CD8-positive, alpha-beta memory T cell (primary cell): ENCODE measurements around the gene SLC36A1. TPM values are rescaled to one million over a fixed set of nuclear protein-coding genes. Genes with fewer than 3 reads are reported as not detected.

Experiments
- CTCF ChIA-PET: fragments of 350-600 bp; sonication (Branson Sonifier 250); formaldehyde crosslinking; loops from one replicate; lab custom pipeline; 2021; ENCODE audit warnings: antibody characterized with exemption; lab: Charles Lee
- POLR2A ChIA-PET: fragments of 350-600 bp; sonication (Branson Sonifier 250); formaldehyde crosslinking; loops from one replicate; lab custom pipeline; 2021; ENCODE audit warnings: antibody characterized with exemption; lab: Charles Lee
- DNase-seq, 5 donors: peaks; one replicate each; pipeline versions ENCODE4 v3.0.0 to v3.0.0-alpha.2; 2020 to 2022; ENCODE audit warnings: mixed read lengths in 1 of 5
- H3K27ac ChIP-seq: one replicate; pipeline ENCODE4 v1.7.0; 2013; ENCODE audit warnings: low read depth, mild to moderate bottlenecking, low read length, moderate library complexity
- H3K27me3 ChIP-seq: 2 replicates; pipeline ENCODE4 v1.7.0; 2013; ENCODE audit warnings: low read length, mild to moderate bottlenecking; ENCODE audit not compliant: insufficient read depth, poor library complexity, severe bottlenecking
- H3K36me3 ChIP-seq: 2 replicates; pipeline ENCODE4 v1.7.0; 2013; ENCODE audit warnings: mild to moderate bottlenecking, low read length, moderate library complexity; ENCODE audit not compliant: insufficient read depth
- H3K4me1 ChIP-seq: 2 replicates; pipeline ENCODE4 v1.7.0; 2013; ENCODE audit warnings: mild to moderate bottlenecking, low read length, moderate library complexity; ENCODE audit not compliant: insufficient read depth
- H3K4me3 ChIP-seq: 2 replicates; pipeline ENCODE4 v1.7.0; 2013; ENCODE audit warnings: mild to moderate bottlenecking, low read length
- H3K9me3 ChIP-seq: 2 replicates; pipeline ENCODE4 v1.7.0; 2013; ENCODE audit warnings: mild to moderate bottlenecking, low read length
- H3K27ac Mint-ChIP-seq, 8 donors: one replicate each; pipeline ENCODE4 v1.8.0; 2020 to 2021; ENCODE audit warnings: mixed read lengths in 8 of 8, mild to moderate bottlenecking in 6 of 8, inconsistent platforms in 3 of 8, moderate library complexity in 3 of 8
- H3K27me3 Mint-ChIP-seq, 2 donors: one replicate each; pipeline ENCODE4 v1.8.0; 2020 to 2021; ENCODE audit warnings: mixed read lengths in 2 of 2, mild to moderate bottlenecking in 1 of 2, moderate library complexity in 1 of 2
- H3K36me3 Mint-ChIP-seq, 3 donors: one replicate each; pipeline ENCODE4 v1.8.0; 2020 to 2021; ENCODE audit warnings: mixed read lengths in 3 of 3, inconsistent platforms in 1 of 3, mild to moderate bottlenecking in 1 of 3
- H3K4me1 Mint-ChIP-seq, 3 donors: one replicate each; pipeline ENCODE4 v1.8.0; 2020 to 2021; ENCODE audit warnings: mixed read lengths in 3 of 3, inconsistent platforms in 1 of 3, mild to moderate bottlenecking in 1 of 3
- H3K4me3 Mint-ChIP-seq, 7 donors: one replicate each; pipeline ENCODE4 v1.8.0; 2020 to 2021; ENCODE audit warnings: mixed read lengths in 7 of 7, mild to moderate bottlenecking in 6 of 7, moderate library complexity in 4 of 7, inconsistent platforms in 2 of 7
- H3K9me3 Mint-ChIP-seq, 5 donors: one replicate each; pipeline ENCODE4 v1.8.0; 2020 to 2022; ENCODE audit warnings: mixed read lengths in 5 of 5, mild to moderate bottlenecking in 3 of 5, moderate library complexity in 2 of 5, inconsistent platforms in 1 of 5
- polyA plus RNA-seq: library from polyadenylated mRNA; unstranded; fragments of 300-500 nt; fragmentation: Illumina TruSeq; gene quantifications from one replicate; pipeline ENCODE4 v1.2.3, GENCODE V29; 2021
- total RNA-seq, 2 experiments: library from RNA; stranded (reverse); gene quantifications; one replicate each; pipeline ENCODE4 v1.2.3, GENCODE V29; 2021

Gene SLC36A1
- total and polyA plus RNA-seq, 3 experiments from 2014 or later: 1.9 to 7.2 (median 6.8) TPM

GRCh38 chr5:151456321-151456940, 9.0 kb downstream of the SLC36A1 start:
- Mint-ChIP-seq H3K27me3 (no peaks in the 10 kb centered on the region), H3K9me3 (no peaks in the 10 kb centered on the region), H3K4me3 (no peak overlapping the region), H3K36me3 (peaks cover 0 to 27% (median 7%) of the 10 kb centered on the region in 3 donors), H3K4me1 (no peaks in the 10 kb centered on the region), H3K27ac (peak overlapping the region in 1 of 8 donors; percentile 56)
- Histone ChIP-seq H3K4me3 (no peak overlapping the region), H3K9me3 (no peaks in the 10 kb centered on the region), H3K36me3 (no peaks in the 10 kb centered on the region), H3K27ac (no peak overlapping the region), H3K4me1 (no peaks in the 10 kb centered on the region), H3K27me3 (no peaks in the 10 kb centered on the region)
- no peak for DNase-seq
- POLR2A ChIA-PET: no interaction called here
- CTCF ChIA-PET: interaction anchor here (5.4 kb wide), 1 partner anchor 9 kb away, joined by 34 read pairs; the partner anchor contains the start of gene SLC36A1

GRCh38 chr5:151458314-151458713, 10.9 kb downstream of the SLC36A1 start:
- Histone ChIP-seq H3K27ac (no peak overlapping the region), H3K9me3 (no peaks in the 10 kb centered on the region), H3K27me3 (no peaks in the 10 kb centered on the region), H3K4me1 (no peaks in the 10 kb centered on the region), H3K4me3 (no peak overlapping the region), H3K36me3 (no peaks in the 10 kb centered on the region)
- DNase-seq: no peak
- peaks cover 0 to 32% (median 7%) of the 10 kb centered on the region in 3 donors for H3K36me3 Mint-ChIP-seq
- POLR2A ChIA-PET: no interaction called here
- H3K4me3 Mint-ChIP-seq: no peak overlapping the region
- H3K4me1 Mint-ChIP-seq: no peaks in the 10 kb centered on the region
- no peaks in the 10 kb centered on the region for H3K27me3 Mint-ChIP-seq
- CTCF ChIA-PET: interaction anchor here (5.4 kb wide), 1 partner anchor 11 kb away, joined by 34 read pairs; the partner anchor contains the start of gene SLC36A1
- no peak overlapping the region for H3K27ac Mint-ChIP-seq
- H3K9me3 Mint-ChIP-seq: no peaks in the 10 kb centered on the region

DNA sequence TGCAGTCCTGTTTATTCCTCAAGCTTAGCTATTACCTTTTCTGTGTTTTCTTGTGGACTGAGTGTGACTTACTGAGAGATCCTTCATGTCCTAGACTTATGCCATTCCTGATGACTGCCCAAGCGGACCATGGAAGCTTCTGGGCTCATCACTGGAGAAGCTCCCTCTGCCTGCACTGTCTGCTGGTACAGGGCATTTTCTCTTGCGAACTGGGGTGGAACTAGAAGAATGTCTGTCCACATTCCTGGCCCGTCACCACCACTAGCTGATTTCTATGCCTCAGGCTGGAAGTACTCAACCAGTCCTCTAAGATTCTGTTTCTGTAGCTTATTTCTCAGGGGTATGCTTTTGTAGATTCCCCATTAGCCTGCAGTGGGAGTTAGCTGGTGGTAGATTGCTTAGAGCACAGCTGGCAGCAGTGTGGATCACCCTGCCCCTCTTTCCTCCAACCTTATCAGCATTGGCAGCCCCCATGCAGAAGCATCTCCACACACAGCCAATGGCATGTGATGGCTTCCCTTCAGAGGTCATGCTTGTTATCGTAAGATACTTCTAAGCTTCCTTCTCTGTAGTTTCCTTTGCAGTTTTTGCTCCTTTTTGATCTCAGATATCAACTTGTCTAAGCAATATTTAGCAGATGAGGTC, 12.4 kb downstream of the SLC36A1 start:
- Histone ChIP-seq H3K27me3 (no peaks in the 10 kb centered on the region), H3K36me3 (no peaks in the 10 kb centered on the region), H3K4me3 (no peak overlapping the region), H3K4me1 (no peaks in the 10 kb centered on the region), H3K9me3 (no peaks in the 10 kb centered on the region), H3K27ac (no peak overlapping the region)
- Mint-ChIP-seq H3K27me3 (no peaks in the 10 kb centered on the region), H3K4me3 (no peak overlapping the region), H3K27ac (peak overlapping the region in 1 of 8 donors; percentile 30), H3K36me3 (peaks cover 0 to 44% (median 15%) of the 10 kb centered on the region in 3 donors), H3K9me3 (no peaks in the 10 kb centered on the region), H3K4me1 (no peaks in the 10 kb centered on the region)
- no peak for DNase-seq
- ChIA-PET POLR2A (no interaction called here), CTCF (interaction anchor here (1.0 to 5.4 kb wide), 2 partner anchors 12 to 17 kb away, joined by 3 to 34 read pairs; partner anchors contain the start of gene SLC36A1)

DNA sequence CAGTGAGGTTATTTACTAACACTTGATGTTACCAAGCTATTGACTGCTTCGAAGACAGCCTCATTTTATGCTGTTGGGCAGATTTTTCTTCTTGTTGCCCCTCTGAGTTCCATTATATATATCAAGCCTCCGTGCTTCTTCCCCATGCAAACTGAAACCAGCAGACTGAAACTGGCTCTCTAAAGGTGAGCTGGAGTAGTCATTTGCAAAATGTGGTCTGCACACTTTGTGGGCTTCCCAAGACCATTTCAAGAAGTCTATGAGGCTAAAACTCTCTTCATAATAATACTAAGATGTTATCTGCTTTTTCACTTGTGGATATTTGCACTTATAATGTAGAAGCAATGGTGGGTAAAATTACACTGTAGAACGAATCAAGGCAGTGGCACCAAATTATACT, 13.9 kb downstream of the SLC36A1 start:
- DNase-seq: no peak
- no peaks in the 10 kb centered on the region for H3K9me3 Mint-ChIP-seq
- H3K36me3 ChIP-seq: no peaks in the 10 kb centered on the region
- no peak overlapping the region for H3K4me3 Mint-ChIP-seq
- CTCF ChIA-PET: interaction anchor here (5.4 kb wide), 1 partner anchor 14 kb away, joined by 34 read pairs; the partner anchor contains the start of gene SLC36A1
- no peaks in the 10 kb centered on the region for H3K27me3 Mint-ChIP-seq
- H3K27ac Mint-ChIP-seq: no peak overlapping the region
- H3K27ac ChIP-seq: no peak overlapping the region
- H3K4me1 Mint-ChIP-seq: no peaks in the 10 kb centered on the region
- peaks cover 4 to 57% (median 27%) of the 10 kb centered on the region in 3 donors for H3K36me3 Mint-ChIP-seq
- no peaks in the 10 kb centered on the region for H3K4me1 ChIP-seq
- no peaks in the 10 kb centered on the region for H3K9me3 ChIP-seq
- no peaks in the 10 kb centered on the region for H3K27me3 ChIP-seq
- H3K4me3 ChIP-seq: no peak overlapping the region
- POLR2A ChIA-PET: no interaction called here

DNA sequence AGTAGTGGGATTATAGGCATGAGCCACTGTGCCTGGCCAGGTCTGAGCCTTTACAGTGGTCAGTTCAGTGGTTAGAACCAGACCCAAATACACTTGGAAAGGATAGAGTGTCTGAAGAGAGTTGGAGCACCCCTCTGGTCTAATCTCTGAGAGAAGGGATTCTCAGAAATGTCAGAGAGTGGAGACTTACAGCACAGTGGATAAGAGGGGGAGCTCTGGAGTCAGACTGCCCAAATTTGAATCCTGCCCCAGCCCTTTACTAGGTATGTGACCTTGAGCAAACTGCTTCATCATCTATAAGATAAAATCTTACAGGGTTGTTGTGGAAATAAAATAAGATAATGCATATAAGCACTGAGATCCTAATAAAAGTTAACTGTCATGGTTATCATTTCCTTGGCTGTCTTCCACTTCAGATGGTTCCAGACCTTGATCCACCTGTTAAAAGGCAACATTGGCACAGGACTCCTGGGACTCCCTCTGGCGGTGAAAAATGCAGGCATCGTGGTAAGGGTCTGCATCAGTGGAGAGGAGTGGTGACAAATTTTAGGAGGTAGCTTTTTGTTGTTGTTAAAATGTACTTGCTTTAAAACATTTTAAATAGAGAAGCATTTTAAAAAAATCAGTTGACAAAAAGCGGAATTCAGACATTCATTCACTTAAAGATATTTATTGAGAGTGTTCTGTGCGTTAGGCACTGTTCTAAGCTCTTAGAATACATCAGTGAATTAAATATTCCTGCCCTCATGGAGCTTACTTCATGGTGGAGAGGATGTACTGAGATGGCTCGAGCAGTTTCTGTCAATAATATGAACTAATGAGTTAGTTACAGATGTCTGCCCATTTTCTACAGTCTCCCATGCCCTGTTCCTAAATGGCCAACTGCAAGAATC, 16.0 kb downstream of the SLC36A1 start:
- no peaks in the 10 kb centered on the region for H3K27me3 Mint-ChIP-seq
- H3K9me3 Mint-ChIP-seq: no peaks in the 10 kb centered on the region
- H3K36me3 Mint-ChIP-seq: peaks cover 13 to 71% (median 35%) of the 10 kb centered on the region in 3 donors
- H3K4me3 Mint-ChIP-seq: no peak overlapping the region
- H3K27ac ChIP-seq: no peak overlapping the region
- H3K4me1 Mint-ChIP-seq: no peaks in the 10 kb centered on the region
- H3K4me1 ChIP-seq: no peaks in the 10 kb centered on the region
- H3K27me3 ChIP-seq: no peaks in the 10 kb centered on the region
- peak overlapping the region in 1 of 8 donors; percentile 88 for H3K27ac Mint-ChIP-seq
- H3K36me3 ChIP-seq: peaks cover 8% of the 10 kb centered on the region
- ChIA-PET POLR2A (interaction anchor here (0.7 kb wide), 1 partner anchor 15 kb away, joined by 3 read pairs; the partner anchor contains the start of gene SLC36A1), CTCF (interaction anchor here (2.8 kb wide), 1 partner anchor 16 kb away, joined by 7 read pairs; the partner anchor contains the start of gene SLC36A1)
- no peak for DNase-seq
- no peaks in the 10 kb centered on the region for H3K9me3 ChIP-seq
- H3K4me3 ChIP-seq: no peak overlapping the region

- ChIA-PET POLR2A (interaction anchor here (0.7 kb wide), 1 partner anchor 16 kb away, joined by 3 read pairs; the partner anchor contains the start of gene SLC36A1), CTCF (interaction anchor here (2.8 kb wide), 1 partner anchor 17 kb away, joined by 7 read pairs; the partner anchor contains the start of gene SLC36A1)
- no peak overlapping the region for H3K4me3 Mint-ChIP-seq
- no peaks in the 10 kb centered on the region for H3K9me3 Mint-ChIP-seq
- no peak overlapping the region for H3K4me3 ChIP-seq
- DNase-seq: no peak
- peak overlapping the region in 1 of 8 donors; percentile 2 for H3K27ac Mint-ChIP-seq
- peaks cover 13 to 70% (median 32%) of the 10 kb centered on the region in 3 donors for H3K36me3 Mint-ChIP-seq
- no peaks in the 10 kb centered on the region for H3K4me1 Mint-ChIP-seq
- no peaks in the 10 kb centered on the region for H3K27me3 Mint-ChIP-seq
- peaks cover 8% of the 10 kb centered on the region for H3K36me3 ChIP-seq
- no peaks in the 10 kb centered on the region for H3K9me3 ChIP-seq
- H3K27me3 ChIP-seq: no peaks in the 10 kb centered on the region
- no peak overlapping the region for H3K27ac ChIP-seq
- no peaks in the 10 kb centered on the region for H3K4me1 ChIP-seq
Observed at GRCh38 chr5:151464101-151464500, 16.7 kb downstream of the SLC36A1 start.

GRCh38 chr5:151465476-151465875, 18.1 kb downstream of the SLC36A1 start:
- ChIA-PET POLR2A (no interaction called here), CTCF (interaction anchor here (2.8 kb wide), 1 partner anchor 18 kb away, joined by 7 read pairs; the partner anchor contains the start of gene SLC36A1)
- H3K4me3 ChIP-seq: no peak overlapping the region
- no peaks in the 10 kb centered on the region for H3K27me3 ChIP-seq
- no peaks in the 10 kb centered on the region for H3K27me3 Mint-ChIP-seq
- no peak for DNase-seq
- H3K27ac ChIP-seq: no peak overlapping the region
- H3K4me1 ChIP-seq: no peaks in the 10 kb centered on the region
- no peaks in the 10 kb centered on the region for H3K4me1 Mint-ChIP-seq
- no peaks in the 10 kb centered on the region for H3K9me3 ChIP-seq
- H3K27ac Mint-ChIP-seq: no peak overlapping the region
- H3K4me3 Mint-ChIP-seq: no peak overlapping the region
- H3K9me3 Mint-ChIP-seq: no peaks in the 10 kb centered on the region
- H3K36me3 ChIP-seq: peaks cover 8% of the 10 kb centered on the region
- H3K36me3 Mint-ChIP-seq: peaks cover 13 to 63% (median 30%) of the 10 kb centered on the region in 3 donors
